ENCODE data around the gene PSMG2. TPM values are rescaled to one million over a fixed set of nuclear protein-coding genes. Genes with fewer than 3 reads are reported as not detected.

PSMG2 gene
- total and polyA plus RNA-seq, 2 of the 13 experiments (the other 11 are each of a cell fraction or from before 2014, with no cell fraction given), result 53.4 to 94.8 TPM

DNA sequence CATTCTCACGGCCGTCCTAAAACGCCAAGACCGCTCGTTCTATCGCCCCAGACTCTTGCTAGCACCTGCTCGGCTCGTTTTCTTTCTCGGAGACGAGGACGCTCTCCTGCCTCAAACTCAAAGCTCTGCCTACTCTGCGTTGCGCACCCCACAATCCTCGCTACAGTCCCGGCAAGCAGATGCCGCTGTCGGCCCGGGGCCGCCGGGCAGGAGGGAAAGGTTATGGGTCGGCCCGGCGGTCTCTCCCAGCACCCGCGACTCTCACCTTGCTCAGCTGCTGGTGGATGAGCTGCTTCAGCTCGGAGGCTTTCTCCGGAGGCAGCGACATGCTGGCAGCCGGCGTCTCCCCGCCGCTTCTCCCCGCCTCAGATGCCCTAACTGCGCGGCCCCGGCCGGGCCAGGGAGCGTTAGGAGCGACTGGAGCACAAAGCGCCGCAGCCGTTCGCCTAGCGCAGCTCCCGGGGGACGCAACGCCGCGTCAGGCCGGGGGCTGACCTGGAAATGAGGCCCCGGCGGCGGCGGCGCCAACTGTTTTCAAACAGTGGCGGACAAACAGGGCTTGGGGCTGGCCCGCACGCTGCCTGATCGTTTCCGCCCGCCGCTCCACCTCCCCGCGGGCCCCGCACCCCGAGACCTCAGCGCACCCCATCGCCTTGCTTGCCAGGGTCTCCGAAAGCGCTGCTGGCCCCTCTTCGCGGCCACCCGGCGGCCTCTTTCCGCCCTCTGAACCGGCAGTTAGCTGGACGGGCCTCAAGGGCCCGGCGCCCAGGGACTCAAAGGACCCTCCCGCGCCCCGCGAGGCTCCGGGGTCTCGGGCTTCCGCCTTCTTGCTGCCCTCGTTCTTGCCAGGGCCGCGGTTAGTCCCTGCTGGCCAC, at the start of gene PSMG2, which contains the start of gene CEP76 (continued):
- TF ChIP-seq ZC3H13 (CRISPR knock-in tag; IDR thresholded peaks at IDR 0.05), result no peak
- no peak for TF ChIP-seq FIP1L1 (IDR thresholded peaks at IDR 0.05; ENCODE audit: borderline replicate concordance, insufficient read depth, low read depth, low read length)
- TF ChIP-seq, protein P1, sequence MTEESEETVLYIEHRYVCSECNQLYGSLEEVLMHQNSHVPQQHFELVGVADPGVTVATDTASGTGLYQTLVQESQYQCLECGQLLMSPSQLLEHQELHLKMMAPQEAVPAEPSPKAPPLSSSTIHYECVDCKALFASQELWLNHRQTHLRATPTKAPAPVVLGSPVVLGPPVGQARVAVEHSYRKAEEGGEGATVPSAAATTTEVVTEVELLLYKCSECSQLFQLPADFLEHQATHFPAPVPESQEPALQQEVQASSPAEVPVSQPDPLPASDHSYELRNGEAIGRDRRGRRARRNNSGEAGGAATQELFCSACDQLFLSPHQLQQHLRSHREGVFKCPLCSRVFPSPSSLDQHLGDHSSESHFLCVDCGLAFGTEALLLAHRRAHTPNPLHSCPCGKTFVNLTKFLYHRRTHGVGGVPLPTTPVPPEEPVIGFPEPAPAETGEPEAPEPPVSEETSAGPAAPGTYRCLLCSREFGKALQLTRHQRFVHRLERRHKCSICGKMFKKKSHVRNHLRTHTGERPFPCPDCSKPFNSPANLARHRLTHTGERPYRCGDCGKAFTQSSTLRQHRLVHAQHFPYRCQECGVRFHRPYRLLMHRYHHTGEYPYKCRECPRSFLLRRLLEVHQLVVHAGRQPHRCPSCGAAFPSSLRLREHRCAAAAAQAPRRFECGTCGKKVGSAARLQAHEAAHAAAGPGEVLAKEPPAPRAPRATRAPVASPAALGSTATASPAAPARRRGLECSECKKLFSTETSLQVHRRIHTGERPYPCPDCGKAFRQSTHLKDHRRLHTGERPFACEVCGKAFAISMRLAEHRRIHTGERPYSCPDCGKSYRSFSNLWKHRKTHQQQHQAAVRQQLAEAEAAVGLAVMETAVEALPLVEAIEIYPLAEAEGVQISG (CRISPR knock-in tag; IDR thresholded peaks at IDR 0.05), result 0 out of 2 replicates have a peak, but pooled peaks have one; percentile 76
- TF ChIP-seq RBAK (CRISPR knock-in tag; IDR thresholded peaks at IDR 0.05), result no peak
- no peak for TF ChIP-seq NPAS2 (CRISPR knock-in tag; IDR thresholded peaks at IDR 0.05; ENCODE audit: borderline replicate concordance)
- TF ChIP-seq, protein P2, sequence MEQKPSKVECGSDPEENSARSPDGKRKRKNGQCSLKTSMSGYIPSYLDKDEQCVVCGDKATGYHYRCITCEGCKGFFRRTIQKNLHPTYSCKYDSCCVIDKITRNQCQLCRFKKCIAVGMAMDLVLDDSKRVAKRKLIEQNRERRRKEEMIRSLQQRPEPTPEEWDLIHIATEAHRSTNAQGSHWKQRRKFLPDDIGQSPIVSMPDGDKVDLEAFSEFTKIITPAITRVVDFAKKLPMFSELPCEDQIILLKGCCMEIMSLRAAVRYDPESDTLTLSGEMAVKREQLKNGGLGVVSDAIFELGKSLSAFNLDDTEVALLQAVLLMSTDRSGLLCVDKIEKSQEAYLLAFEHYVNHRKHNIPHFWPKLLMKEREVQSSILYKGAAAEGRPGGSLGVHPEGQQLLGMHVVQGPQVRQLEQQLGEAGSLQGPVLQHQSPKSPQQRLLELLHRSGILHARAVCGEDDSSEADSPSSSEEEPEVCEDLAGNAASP (CRISPR knock-in tag; IDR thresholded peaks at IDR 0.05; ENCODE audit: borderline replicate concordance), result 0 out of 2 replicates have a peak, but pooled peaks have one; percentile 4
- TF ChIP-seq, protein P3, sequence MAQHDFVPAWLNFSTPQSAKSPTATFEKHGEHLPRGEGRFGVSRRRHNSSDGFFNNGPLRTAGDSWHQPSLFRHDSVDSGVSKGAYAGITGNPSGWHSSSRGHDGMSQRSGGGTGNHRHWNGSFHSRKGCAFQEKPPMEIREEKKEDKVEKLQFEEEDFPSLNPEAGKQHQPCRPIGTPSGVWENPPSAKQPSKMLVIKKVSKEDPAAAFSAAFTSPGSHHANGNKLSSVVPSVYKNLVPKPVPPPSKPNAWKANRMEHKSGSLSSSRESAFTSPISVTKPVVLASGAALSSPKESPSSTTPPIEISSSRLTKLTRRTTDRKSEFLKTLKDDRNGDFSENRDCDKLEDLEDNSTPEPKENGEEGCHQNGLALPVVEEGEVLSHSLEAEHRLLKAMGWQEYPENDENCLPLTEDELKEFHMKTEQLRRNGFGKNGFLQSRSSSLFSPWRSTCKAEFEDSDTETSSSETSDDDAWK (CRISPR knock-in tag; IDR thresholded peaks at IDR 0.05), result no peak
- TF ChIP-seq, protein P4, sequence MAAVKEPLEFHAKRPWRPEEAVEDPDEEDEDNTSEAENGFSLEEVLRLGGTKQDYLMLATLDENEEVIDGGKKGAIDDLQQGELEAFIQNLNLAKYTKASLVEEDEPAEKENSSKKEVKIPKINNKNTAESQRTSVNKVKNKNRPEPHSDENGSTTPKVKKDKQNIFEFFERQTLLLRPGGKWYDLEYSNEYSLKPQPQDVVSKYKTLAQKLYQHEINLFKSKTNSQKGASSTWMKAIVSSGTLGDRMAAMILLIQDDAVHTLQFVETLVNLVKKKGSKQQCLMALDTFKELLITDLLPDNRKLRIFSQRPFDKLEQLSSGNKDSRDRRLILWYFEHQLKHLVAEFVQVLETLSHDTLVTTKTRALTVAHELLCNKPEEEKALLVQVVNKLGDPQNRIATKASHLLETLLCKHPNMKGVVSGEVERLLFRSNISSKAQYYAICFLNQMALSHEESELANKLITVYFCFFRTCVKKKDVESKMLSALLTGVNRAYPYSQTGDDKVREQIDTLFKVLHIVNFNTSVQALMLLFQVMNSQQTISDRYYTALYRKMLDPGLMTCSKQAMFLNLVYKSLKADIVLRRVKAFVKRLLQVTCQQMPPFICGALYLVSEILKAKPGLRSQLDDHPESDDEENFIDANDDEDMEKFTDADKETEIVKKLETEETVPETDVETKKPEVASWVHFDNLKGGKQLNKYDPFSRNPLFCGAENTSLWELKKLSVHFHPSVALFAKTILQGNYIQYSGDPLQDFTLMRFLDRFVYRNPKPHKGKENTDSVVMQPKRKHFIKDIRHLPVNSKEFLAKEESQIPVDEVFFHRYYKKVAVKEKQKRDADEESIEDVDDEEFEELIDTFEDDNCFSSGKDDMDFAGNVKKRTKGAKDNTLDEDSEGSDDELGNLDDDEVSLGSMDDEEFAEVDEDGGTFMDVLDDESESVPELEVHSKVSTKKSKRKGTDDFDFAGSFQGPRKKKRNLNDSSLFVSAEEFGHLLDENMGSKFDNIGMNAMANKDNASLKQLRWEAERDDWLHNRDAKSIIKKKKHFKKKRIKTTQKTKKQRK (IDR thresholded peaks at IDR 0.05; ENCODE audit: low read length), result no peak
- TF ChIP-seq, protein P5, sequence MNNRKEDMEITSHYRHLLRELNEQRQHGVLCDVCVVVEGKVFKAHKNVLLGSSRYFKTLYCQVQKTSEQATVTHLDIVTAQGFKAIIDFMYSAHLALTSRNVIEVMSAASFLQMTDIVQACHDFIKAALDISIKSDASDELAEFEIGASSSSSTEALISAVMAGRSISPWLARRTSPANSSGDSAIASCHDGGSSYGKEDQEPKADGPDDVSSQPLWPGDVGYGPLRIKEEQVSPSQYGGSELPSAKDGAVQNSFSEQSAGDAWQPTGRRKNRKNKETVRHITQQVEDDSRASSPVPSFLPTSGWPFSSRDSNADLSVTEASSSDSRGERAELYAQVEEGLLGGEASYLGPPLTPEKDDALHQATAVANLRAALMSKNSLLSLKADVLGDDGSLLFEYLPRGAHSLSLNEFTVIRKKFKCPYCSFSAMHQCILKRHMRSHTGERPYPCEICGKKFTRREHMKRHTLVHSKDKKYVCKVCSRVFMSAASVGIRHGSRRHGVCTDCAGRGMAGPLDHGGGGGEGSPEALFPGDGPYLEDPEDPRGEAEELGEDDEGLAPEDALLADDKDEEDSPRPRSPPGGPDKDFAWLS (CRISPR knock-in tag; IDR thresholded peaks at IDR 0.05; ENCODE audit: borderline replicate concordance), result no peak
- no peak for TF ChIP-seq MED13 (CRISPR knock-in tag; IDR thresholded peaks at IDR 0.05)
- no peak for TF ChIP-seq NR2F2 (IDR thresholded peaks at IDR 0.05; ENCODE audit: borderline replicate concordance, low read depth)
- peak; percentile 75; the same call in 1 of the 2 replicates for TF ChIP-seq ZSCAN21 (CRISPR knock-in tag; IDR thresholded peaks at IDR 0.05; ENCODE audit: borderline replicate concordance)
- no peak for TF ChIP-seq RFXAP (CRISPR knock-in tag; IDR thresholded peaks at IDR 0.05; ENCODE audit: borderline replicate concordance)
- peak; percentile 97 for TF ChIP-seq KMT2A (CRISPR knock-in tag; IDR thresholded peaks at IDR 0.05)
- 0 out of 2 replicates have a peak, but pooled peaks have one; percentile 74 for TF ChIP-seq RARG (CRISPR knock-in tag; IDR thresholded peaks at IDR 0.05; ENCODE audit: low read depth)
- no peak; the same call in 1 of the 2 replicates for TF ChIP-seq ZNF205 (CRISPR knock-in tag; IDR thresholded peaks at IDR 0.05)
- peak; percentile 49; the same call in 1 of the 2 replicates for TF ChIP-seq ZBTB42 (CRISPR knock-in tag; IDR thresholded peaks at IDR 0.05)

Data from HepG2 (cell line).